Effector memory CD8-positive, alpha-beta T cell (primary cell): Measurements from ENCODE around the gene FHOD1.

Experiments
- ATAC-seq: fragments of 150-1000 bp; cut with Tn5 transposase; replicated peaks from 2 replicates; pipeline ENCODE4 v1.10.0; 2021; ENCODE audit warnings: mild to moderate bottlenecking, moderate library complexity
- DNase-seq, 3 experiments: peaks; one replicate each; pipeline ENCODE4 v3.0.0; 2021
- H3K27ac Mint-ChIP-seq, 2 donors: one replicate each; pipeline ENCODE4 v1.8.0; 2022; ENCODE audit warnings: mild to moderate bottlenecking in 2 of 2, mixed read lengths in 2 of 2, moderate library complexity in 2 of 2
- H3K27me3 Mint-ChIP-seq, 2 donors: one replicate each; pipeline ENCODE4 v1.8.0; 2022; ENCODE audit warnings: mixed read lengths in 2 of 2
- H3K36me3 Mint-ChIP-seq: one replicate; pipeline ENCODE4 v1.8.0; 2022; ENCODE audit warnings: mild to moderate bottlenecking, moderate library complexity, mixed read lengths; ENCODE audit not compliant: insufficient read depth
- H3K4me1 Mint-ChIP-seq, 2 donors: one replicate each; pipeline ENCODE4 v1.8.0; 2022; ENCODE audit warnings: low read depth in 2 of 2, mixed read lengths in 2 of 2
- H3K4me3 Mint-ChIP-seq, 2 donors: one replicate each; pipeline ENCODE4 v1.8.0; 2022; ENCODE audit warnings: mild to moderate bottlenecking in 2 of 2, mixed read lengths in 2 of 2, moderate library complexity in 2 of 2
- H3K9me3 Mint-ChIP-seq, 2 donors: one replicate each; pipeline ENCODE4 v1.8.0; 2022; ENCODE audit warnings: mixed read lengths in 2 of 2

The FHOD1 gene

GRCh38 chr16:67265834-67266233 lies 18.6 kb upstream of the FHOD1 start:
- Mint-ChIP-seq H3K4me3 (no peak overlapping the region), H3K27ac (no peak overlapping the region), H3K27me3 (peaks cover 21 to 24% of the 10 kb centered on the region in 2 donors), H3K9me3 (no peaks in the 10 kb centered on the region), H3K36me3 (peaks cover 3% of the 10 kb centered on the region), H3K4me1 (no peaks in the 10 kb centered on the region)
- no peak for ATAC-seq
- no peak for DNase-seq

- Mint-ChIP-seq H3K9me3 (no peaks in the 10 kb centered on the region), H3K4me1 (no peaks in the 10 kb centered on the region), H3K27ac (no peak overlapping the region), H3K4me3 (no peak overlapping the region), H3K27me3 (peaks cover 21 to 24% of the 10 kb centered on the region in 2 donors), H3K36me3 (peaks cover 3% of the 10 kb centered on the region)
- DNase-seq (no peak), ATAC-seq (no peak)
Observed at GRCh38 chr16:67264866-67265265, 17.6 kb upstream of the FHOD1 start.

GRCh38 chr16:67264277-67264676 lies 17.0 kb upstream of the FHOD1 start:
- H3K27me3 Mint-ChIP-seq, result peaks cover 21 to 24% of the 10 kb centered on the region in 2 donors

GRCh38 chr16:67263201-67263600 lies 15.9 kb upstream of the FHOD1 start:
- Mint-ChIP-seq H3K27ac (no peak overlapping the region), H3K4me1 (no peaks in the 10 kb centered on the region), H3K9me3 (no peaks in the 10 kb centered on the region), H3K4me3 (no peak overlapping the region), H3K27me3 (peaks cover 21 to 24% of the 10 kb centered on the region in 2 donors), H3K36me3 (peaks cover 3% of the 10 kb centered on the region)
- ATAC-seq (no peak), DNase-seq (no peak)

More at GRCh38 chr16:67264277-67264676, 17.0 kb upstream of the FHOD1 start:
- Mint-ChIP-seq H3K4me1 (no peaks in the 10 kb centered on the region), H3K36me3 (peaks cover 3% of the 10 kb centered on the region), H3K4me3 (no peak overlapping the region), H3K9me3 (no peaks in the 10 kb centered on the region), H3K27ac (no peak overlapping the region)
- ATAC-seq (no peak), DNase-seq (no peak)

DNA sequence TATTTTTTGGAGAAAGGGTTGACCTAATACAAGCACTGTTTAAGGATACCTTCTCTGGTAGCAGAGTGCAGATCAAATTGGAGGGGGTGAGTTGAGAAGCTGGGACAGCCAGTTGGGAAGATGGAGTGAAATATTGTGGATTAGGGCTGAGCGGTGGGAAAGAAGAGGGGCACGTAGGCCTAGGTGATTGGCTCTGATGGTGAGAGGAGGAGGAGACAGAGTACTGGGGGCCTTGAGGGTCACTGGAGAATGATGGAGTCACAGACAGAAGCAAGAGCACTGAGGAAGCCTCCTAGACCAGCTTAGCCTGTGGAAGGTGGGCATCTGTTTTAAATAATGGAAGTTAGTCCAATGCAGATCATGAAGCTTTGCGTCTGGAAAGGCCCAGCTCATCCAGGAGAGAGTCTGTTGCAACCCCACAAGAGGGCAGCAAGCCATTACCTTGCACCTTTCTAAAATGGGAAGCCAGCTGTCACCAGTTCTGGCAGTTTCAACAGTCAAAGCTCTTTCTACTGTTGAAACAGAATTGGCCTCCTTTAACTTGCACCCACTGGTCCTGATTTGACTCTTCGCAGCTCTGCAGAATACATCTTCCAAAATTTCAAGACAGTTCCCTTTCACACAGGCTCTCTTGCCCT lies 13.3 kb upstream of the FHOD1 start:
- Mint-ChIP-seq H3K27me3 (peaks cover 30 to 45% of the 10 kb centered on the region in 2 donors), H3K9me3 (no peaks in the 10 kb centered on the region), H3K4me3 (no peak overlapping the region), H3K4me1 (no peaks in the 10 kb centered on the region), H3K36me3 (peaks cover 3% of the 10 kb centered on the region), H3K27ac (peak overlapping the region in 1 of 2 donors; percentile 7)
- ATAC-seq, result peak; percentile 40
- peak in 1 of 3 experiments; percentile 14 for DNase-seq

- Mint-ChIP-seq H3K27me3 (peaks cover 30 to 45% of the 10 kb centered on the region in 2 donors), H3K36me3 (peaks cover 3% of the 10 kb centered on the region), H3K27ac (no peak overlapping the region), H3K4me3 (no peak overlapping the region), H3K9me3 (no peaks in the 10 kb centered on the region), H3K4me1 (no peaks in the 10 kb centered on the region)
- ATAC-seq (no peak), DNase-seq (no peak)
Observed at GRCh38 chr16:67259705-67260104, 12.4 kb upstream of the FHOD1 start.

DNA sequence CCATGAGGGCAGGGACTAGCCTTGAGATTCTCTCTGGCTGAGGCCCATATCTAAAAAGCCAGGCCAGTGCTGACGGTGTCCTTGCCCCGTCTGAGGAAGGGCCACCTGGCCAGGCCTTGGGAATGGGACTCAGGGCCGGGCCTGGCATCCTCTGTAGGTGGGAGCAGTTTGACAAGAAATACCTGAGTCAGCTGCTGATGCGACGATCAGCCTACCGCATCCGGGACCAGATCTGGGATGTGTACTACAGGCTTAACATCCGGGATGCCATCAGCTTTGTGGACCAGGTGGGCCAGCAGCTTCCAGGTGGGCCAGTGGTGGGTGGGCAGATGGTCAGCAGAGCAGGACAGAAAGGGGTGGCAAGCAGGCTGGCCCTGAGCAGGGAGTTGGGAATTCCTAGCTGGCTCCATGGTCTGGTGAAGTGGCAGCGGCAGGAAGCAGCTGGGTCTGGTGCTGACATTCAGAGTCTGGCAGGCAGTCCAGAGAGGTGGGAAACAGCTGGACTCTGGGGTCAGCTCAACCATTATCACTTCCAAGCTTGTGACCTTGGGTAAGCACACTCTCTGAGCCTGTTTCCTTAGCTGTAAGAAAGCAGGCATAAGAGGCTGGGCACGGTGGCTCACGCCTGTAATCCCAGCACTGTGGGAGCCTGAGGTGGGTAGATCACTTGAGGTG lies 11.0 kb upstream of the FHOD1 start:
- H3K27ac Mint-ChIP-seq, result no peak overlapping the region
- H3K36me3 Mint-ChIP-seq, result peaks cover 3% of the 10 kb centered on the region
- peaks cover 23 to 35% of the 10 kb centered on the region in 2 donors for H3K27me3 Mint-ChIP-seq
- ATAC-seq (no peak), DNase-seq (no peak)
- no peaks in the 10 kb centered on the region for H3K9me3 Mint-ChIP-seq
- no peak overlapping the region for H3K4me3 Mint-ChIP-seq
- no peaks in the 10 kb centered on the region for H3K4me1 Mint-ChIP-seq

DNA sequence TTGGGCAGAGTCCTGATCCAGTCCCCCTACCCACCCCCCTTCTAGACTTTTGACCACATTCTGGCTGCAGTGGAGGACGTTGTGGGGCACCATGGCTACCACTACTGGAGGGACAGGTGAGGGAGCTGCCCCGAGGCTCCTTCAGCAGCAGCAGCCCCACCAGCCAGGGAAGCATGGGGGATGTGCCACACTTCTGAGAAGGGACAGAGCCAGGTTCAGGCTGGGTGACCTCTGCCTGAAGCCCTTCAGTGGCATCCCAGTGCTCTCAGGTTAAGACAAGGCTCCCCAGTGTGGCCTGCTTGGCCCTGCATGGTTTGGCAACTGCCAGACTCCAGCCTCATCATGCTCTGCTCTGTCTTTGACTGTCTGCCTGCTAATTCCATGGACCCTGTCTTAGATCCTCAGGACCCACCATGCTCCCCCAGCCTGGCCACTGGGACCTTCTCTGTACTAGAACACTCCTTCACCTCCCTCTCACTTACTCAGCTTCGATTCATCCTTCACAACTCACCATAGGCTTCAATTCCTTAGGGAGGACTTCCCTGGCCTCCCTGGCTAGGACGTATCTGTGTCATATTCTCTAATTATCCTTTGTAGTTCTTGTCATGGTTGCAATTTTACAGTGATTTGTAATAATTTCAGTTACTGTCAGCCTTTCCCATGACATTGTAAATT lies 10.3 kb upstream of the FHOD1 start:
- DNase-seq, result no peak
- no peak for ATAC-seq
- H3K27me3 Mint-ChIP-seq, result peaks cover 17 to 33% of the 10 kb centered on the region in 2 donors
- no peak overlapping the region for H3K27ac Mint-ChIP-seq
- H3K4me3 Mint-ChIP-seq, result no peak overlapping the region
- H3K4me1 Mint-ChIP-seq, result no peaks in the 10 kb centered on the region
- no peaks in the 10 kb centered on the region for H3K9me3 Mint-ChIP-seq
- peaks cover 3% of the 10 kb centered on the region for H3K36me3 Mint-ChIP-seq

DNA sequence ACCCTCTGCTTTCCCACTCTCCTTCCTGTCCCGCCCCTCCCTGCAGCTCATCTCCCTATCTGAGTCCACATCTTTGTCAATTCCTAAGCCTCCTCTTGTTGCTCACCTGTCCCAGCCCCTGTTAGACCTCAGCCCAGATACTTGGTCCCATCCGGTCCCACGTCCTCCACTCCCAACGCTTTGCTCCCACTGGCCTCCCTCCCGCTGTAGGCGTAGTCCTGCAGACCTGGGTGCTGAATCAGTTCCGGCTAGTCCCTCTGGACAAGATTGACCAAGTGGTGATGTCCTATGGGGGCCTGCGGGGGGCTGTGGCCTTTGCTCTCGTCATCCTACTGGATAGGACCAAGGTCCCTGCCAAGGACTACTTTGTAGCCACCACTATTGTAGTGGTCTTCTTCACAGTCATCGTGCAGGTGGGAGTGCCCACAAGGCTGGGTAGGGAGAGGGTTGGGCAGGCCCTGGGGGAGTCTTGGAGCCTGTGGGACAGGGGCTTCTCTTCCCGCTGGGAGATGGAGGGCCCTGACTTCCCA lies 9.5 kb upstream of the FHOD1 start:
- no peaks in the 10 kb centered on the region for H3K9me3 Mint-ChIP-seq
- no peak for DNase-seq
- peaks cover 3% of the 10 kb centered on the region for H3K36me3 Mint-ChIP-seq
- no peak overlapping the region for H3K4me3 Mint-ChIP-seq
- peaks cover 9 to 28% of the 10 kb centered on the region in 2 donors for H3K27me3 Mint-ChIP-seq
- H3K27ac Mint-ChIP-seq, result peak overlapping the region in 1 of 2 donors; percentile 59
- H3K4me1 Mint-ChIP-seq, result no peaks in the 10 kb centered on the region
- no peak for ATAC-seq

GRCh38 chr16:67255553-67256221 lies 8.4 kb upstream of the FHOD1 start:
- peaks cover 9 to 28% of the 10 kb centered on the region in 2 donors for H3K27me3 Mint-ChIP-seq
- H3K9me3 Mint-ChIP-seq, result no peaks in the 10 kb centered on the region
- no peak overlapping the region for H3K4me3 Mint-ChIP-seq
- peaks cover 3% of the 10 kb centered on the region for H3K36me3 Mint-ChIP-seq
- ATAC-seq (no peak), DNase-seq (no peak)
- no peaks in the 10 kb centered on the region for H3K4me1 Mint-ChIP-seq
- no peak overlapping the region for H3K27ac Mint-ChIP-seq

DNA sequence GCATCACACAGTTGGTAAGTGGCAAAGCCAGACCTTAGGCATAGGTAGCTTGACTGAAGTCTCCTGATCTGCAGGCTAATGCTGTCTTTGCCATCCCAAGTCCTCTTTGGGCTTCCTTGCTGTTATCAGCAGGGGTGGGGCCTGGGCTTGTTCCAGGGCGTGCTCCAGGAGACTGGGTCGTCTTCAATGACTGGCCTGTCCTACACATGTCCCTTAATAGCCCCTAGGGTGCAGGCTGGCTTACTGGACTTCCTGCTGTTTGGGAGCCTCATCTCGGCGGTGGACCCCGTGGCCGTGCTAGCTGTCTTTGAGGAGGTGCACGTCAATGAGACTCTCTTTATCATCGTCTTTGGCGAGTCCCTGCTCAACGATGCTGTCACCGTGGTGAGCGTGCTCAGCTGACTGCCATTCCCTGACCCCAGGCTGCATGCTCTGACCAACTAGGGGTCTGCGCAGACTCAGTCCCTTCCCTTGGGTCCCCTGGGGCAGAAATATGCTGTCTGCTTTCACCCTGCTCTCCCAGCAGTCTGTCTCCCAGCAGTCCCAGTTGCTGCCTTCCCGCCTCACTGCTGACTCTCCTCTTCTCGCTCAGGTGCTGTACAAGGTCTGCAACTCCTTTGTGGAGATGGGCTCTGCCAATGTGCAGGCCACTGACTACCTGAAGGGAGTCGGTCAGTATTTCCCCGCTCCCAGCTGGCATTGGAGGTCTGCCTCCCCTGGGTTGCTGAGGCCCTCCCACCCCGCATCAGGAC lies 7.7 kb upstream of the FHOD1 start:
- Mint-ChIP-seq H3K36me3 (peaks cover 3% of the 10 kb centered on the region), H3K27ac (no peak overlapping the region), H3K9me3 (no peaks in the 10 kb centered on the region), H3K27me3 (peaks cover 10 to 32% of the 10 kb centered on the region in 2 donors), H3K4me1 (peaks cover 0 to 2% of the 10 kb centered on the region in 2 donors), H3K4me3 (no peak overlapping the region)
- ATAC-seq (no peak), DNase-seq (no peak)

DNA sequence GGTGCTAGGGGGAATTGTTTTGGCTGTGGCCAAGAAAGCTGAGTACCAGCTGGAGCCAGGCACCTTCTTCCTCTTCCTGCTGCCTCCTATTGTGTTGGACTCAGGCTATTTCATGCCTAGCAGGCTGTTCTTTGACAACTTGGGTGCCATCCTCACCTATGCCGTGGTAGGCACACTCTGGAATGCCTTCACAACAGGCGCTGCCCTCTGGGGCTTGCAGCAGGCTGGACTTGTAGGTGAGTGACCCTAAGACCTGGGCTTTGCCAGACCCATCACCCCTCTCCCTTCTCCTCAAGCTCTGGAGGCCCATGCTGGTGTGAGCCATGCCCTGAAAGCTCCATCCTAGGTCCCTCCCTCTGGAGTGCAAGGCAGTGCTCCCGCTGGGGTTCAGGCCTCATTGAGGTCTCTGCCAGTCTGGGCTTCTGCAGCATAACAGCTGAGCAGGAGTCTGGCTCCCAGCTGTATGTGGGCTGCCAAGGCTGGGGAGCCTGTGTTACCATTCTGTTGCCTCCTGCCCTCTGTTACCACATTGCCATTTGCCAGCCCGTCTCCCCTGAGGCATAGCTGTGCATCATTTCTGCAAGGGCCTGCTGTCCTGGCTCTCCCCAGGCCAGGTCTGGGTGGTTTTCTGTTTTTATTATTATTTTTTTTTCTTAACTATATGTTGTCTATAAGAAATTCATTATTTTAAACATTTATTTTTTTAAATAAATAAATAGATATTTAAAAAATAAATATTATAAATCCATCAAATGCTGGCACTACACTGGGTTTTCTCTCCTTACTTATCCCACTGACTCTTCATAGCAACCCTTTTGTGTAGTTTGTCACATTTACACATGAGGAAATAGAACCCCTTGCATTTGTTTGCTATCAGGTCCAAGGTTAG lies 5.6 kb upstream of the FHOD1 start:
- ATAC-seq (no peak), DNase-seq (no peak)
- no peak overlapping the region for H3K4me3 Mint-ChIP-seq
- H3K9me3 Mint-ChIP-seq, result no peaks in the 10 kb centered on the region
- peaks cover 17% of the 10 kb centered on the region for H3K36me3 Mint-ChIP-seq
- peaks cover 13 to 37% of the 10 kb centered on the region in 2 donors for H3K27me3 Mint-ChIP-seq
- no peak overlapping the region for H3K27ac Mint-ChIP-seq
- H3K4me1 Mint-ChIP-seq, result peaks cover 8 to 14% of the 10 kb centered on the region in 2 donors
